Sigmoid colon (tissue), 7 donors: ENCODE measurements around the gene ARHGAP15. TPM values are rescaled to one million over a fixed set of nuclear protein-coding genes. Genes with fewer than 3 reads are reported as not detected.

ENCODE experiments used
- DNase-seq: peaks from one replicate; pipeline ENCODE4 v3.0.0-alpha.2; 2019
- H3K27ac ChIP-seq, 4 donors: fragments of 200-600 bp; sonication (generic); one replicate each; pipeline ENCODE4 v1.5.1; 2016 to 2019; ENCODE audit warnings: mild to moderate bottlenecking in 1 of 4
- H3K27me3 ChIP-seq, 3 donors: fragments of 200-600 bp; sonication (generic); one replicate each; pipeline ENCODE4 v1.5.1; 2019; ENCODE audit warnings: mild to moderate bottlenecking in 1 of 3
- H3K36me3 ChIP-seq, 4 donors: fragments of 200-600 bp; sonication (generic); one replicate each; pipeline ENCODE4 v1.5.1; 2016 to 2019
- H3K4me1 ChIP-seq, 4 donors: fragments of 200-600 bp; sonication (generic); one replicate each; pipeline ENCODE4 v1.5.1; 2017 to 2019
- H3K4me3 ChIP-seq, 4 donors: fragments of 200-600 bp; sonication (generic); one replicate each; pipeline ENCODE4 v1.5.1; 2017 to 2019; ENCODE audit warnings: mild to moderate bottlenecking in 2 of 4, moderate library complexity in 1 of 4
- H3K9me3 ChIP-seq, 4 donors: fragments of 200-600 bp in 3 of 4; sonication (generic) in 3 of 4; one replicate each; pipeline versions ENCODE4 v1.5.1 to v1.6.1; 2013 to 2019
- EP300 ChIP-seq, 4 donors: sonication (generic); formaldehyde crosslinking; IDR thresholded peaks; one replicate each; pipeline ENCODE4 v1.6.1; 2017; ENCODE audit warnings: antibody characterized with exemption in 4 of 4
- POLR2A ChIP-seq, 2 donors: fragments of 450-650 bp; IDR thresholded peaks; one replicate each; pipeline ENCODE4 v1.6.1; 2016; ENCODE audit warnings: antibody characterized with exemption in 2 of 2, mild to moderate bottlenecking in 2 of 2, moderate library complexity in 2 of 2
- POLR2AphosphoS5 ChIP-seq, 4 donors: sonication (generic); formaldehyde crosslinking; IDR thresholded peaks; one replicate each; pipeline ENCODE4 v1.6.1; 2017; ENCODE audit warnings: antibody characterized with exemption in 4 of 4
- WGBS, 2 donors: extraction: QIAGEN DNeasy Blood & Tissue Kit; methylation state at CpG; one replicate each; pipeline ENCODE4 v1.1.7; 2013; 5-methylcytosine and 5-hydroxymethylcytosine counted together
- intact Hi-C: fragments of 100-400 bp; cut with DNase I; formaldehyde crosslinking; loops from one replicate; pipeline ENCODE4 v1.15.1; 2023
- polyA plus RNA-seq, 3 donors: library from polyadenylated mRNA; stranded (reverse); fragments of 200-250 nt; gene quantifications; one replicate each; pipeline ENCODE4 v1.2.3, GENCODE V29; 2013
- total RNA-seq, 4 donors: library from RNA; depleted of rRNA; stranded (reverse); fragments of >200 nt; gene quantifications; one replicate each; pipeline ENCODE4 v1.1.0, GENCODE V29; 2016
- TF ChIP-seq, protein P1 (sequence below), 4 experiments: fragments of 450-650 bp in 3 of 4; fragments of 200-600 bp in 1 of 4; IDR thresholded peaks; one replicate each; pipeline ENCODE4 v1.5.1; 2016 to 2019; ENCODE audit warnings: antibody characterized with exemption in 4 of 4, mild to moderate bottlenecking in 3 of 4, moderate library complexity in 2 of 4
- donor health status: healthy with polysubstance abuse.
- donor health status: Bipolar disorder and iron deficiency.
- donor health status: healthy.

The ARHGAP15 gene
- total and polyA plus RNA-seq, 7 donors: 3.7 to 16.4 (median 6.0) TPM

DNA sequence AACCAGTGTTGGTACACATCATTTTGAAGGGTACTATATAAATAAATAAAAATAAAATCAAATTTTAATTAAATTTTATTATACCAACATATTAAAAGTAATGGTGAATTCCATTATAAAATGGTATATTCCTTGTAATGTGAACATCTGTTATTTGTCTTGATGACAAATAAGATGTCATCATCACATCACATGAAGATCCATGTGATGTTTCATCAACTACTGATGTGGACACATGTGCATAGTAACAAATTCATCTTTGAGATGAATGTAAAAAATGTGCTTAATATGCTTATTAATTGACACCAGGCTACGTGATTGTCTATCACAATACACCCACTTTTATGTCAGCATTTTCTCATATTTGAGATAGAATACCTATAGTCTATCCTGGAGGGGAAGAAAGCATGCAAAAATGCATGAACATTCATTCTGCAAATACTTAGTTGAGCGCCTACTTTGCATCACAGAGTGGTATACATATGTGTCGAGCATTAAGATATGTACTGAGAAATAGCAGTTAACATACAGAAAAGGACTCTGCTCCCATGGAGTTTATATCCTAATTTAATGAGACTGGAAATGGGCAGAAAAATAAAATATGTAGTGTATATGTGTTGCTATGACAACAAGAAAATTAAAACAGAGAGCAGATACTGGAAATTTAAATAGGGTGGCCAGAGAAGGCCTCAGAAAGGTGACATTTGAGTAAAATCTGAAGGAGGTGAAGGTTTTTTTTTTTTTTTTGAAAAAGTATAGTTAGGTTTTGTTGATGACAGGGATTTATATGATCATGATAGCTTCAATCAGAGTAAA lies 281.1 kb downstream of the ARHGAP15 start:
- TF ChIP-seq EP300 (IDR thresholded peaks at IDR 0.05): no peak
- TF ChIP-seq POLR2A (IDR thresholded peaks at IDR 0.05): no peak
- TF ChIP-seq, protein P1, sequence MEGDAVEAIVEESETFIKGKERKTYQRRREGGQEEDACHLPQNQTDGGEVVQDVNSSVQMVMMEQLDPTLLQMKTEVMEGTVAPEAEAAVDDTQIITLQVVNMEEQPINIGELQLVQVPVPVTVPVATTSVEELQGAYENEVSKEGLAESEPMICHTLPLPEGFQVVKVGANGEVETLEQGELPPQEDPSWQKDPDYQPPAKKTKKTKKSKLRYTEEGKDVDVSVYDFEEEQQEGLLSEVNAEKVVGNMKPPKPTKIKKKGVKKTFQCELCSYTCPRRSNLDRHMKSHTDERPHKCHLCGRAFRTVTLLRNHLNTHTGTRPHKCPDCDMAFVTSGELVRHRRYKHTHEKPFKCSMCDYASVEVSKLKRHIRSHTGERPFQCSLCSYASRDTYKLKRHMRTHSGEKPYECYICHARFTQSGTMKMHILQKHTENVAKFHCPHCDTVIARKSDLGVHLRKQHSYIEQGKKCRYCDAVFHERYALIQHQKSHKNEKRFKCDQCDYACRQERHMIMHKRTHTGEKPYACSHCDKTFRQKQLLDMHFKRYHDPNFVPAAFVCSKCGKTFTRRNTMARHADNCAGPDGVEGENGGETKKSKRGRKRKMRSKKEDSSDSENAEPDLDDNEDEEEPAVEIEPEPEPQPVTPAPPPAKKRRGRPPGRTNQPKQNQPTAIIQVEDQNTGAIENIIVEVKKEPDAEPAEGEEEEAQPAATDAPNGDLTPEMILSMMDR (IDR thresholded peaks at IDR 0.05): no peak
- TF ChIP-seq POLR2AphosphoS5 (IDR thresholded peaks at IDR 0.05): no peak
- Histone ChIP-seq H3K4me3 (no peak overlapping the region), H3K4me1 (no peaks in the 10 kb centered on the region), H3K36me3 (no peaks in the 10 kb centered on the region), H3K9me3 (no peaks in the 10 kb centered on the region), H3K27me3 (no peaks in the 10 kb centered on the region), H3K27ac (no peak overlapping the region)
- whole genome bisulfite sequencing, 2 donors: 82 to 90% methylated on average over 3 of the region's 3 CpGs
- intact Hi-C loops: no loop called here
- no peak for DNase-seq

DNA sequence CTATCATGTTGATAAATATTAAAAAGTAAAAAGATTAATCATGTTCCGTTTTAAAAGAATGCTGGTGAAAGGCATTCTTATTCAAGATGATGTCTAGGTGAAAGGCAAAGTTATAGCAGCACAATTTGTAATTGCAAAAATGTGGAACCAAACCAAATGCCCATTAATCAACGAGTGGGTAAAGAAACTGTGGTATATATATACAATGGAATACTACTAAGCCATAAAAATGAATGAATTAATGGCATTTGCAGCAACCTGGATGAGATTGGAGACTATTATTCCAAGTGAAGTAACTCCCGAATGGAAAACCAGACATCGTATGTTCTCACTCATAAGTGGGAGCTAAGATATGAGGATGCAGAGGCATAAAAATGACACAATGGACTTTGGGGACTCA lies 286.4 kb downstream of the ARHGAP15 start:
- intact Hi-C loops: no loop called here
- Histone ChIP-seq H3K27ac (no peak overlapping the region), H3K27me3 (no peaks in the 10 kb centered on the region), H3K36me3 (no peaks in the 10 kb centered on the region), H3K9me3 (no peaks in the 10 kb centered on the region), H3K4me1 (no peaks in the 10 kb centered on the region), H3K4me3 (no peak overlapping the region)
- no peak for DNase-seq
- TF ChIP-seq, protein P1 (IDR thresholded peaks at IDR 0.05): no peak
- no peak for TF ChIP-seq EP300 (IDR thresholded peaks at IDR 0.05)
- no peak for TF ChIP-seq POLR2A (IDR thresholded peaks at IDR 0.05)
- TF ChIP-seq POLR2AphosphoS5 (IDR thresholded peaks at IDR 0.05): no peak
- WGBS, 2 donors: 75 to 96% methylated on average over 4 of the region's 4 CpGs

DNA sequence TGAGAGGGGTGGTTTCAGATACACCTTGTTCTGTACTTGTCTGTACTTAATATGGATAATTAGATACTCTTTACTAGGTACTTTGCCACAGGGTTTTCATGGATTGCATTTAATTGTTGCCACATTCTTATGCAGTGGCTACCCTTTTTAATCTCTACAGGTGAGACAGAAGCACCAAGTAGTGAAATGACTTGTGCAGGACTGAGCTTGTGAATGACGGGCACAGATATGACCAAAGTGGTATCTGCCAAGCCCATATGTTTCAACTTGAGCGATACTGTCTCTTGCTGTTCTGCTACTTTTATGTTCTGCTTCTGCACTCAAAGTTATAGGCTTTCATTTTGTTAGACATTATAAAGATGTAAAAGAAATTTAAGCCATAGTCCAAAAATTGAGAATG lies 288.2 kb downstream of the ARHGAP15 start:
- no peak for DNase-seq
- intact Hi-C loops: no loop called here
- Histone ChIP-seq H3K36me3 (no peaks in the 10 kb centered on the region), H3K4me1 (no peaks in the 10 kb centered on the region), H3K27me3 (no peaks in the 10 kb centered on the region), H3K27ac (no peak overlapping the region), H3K4me3 (no peak overlapping the region), H3K9me3 (no peaks in the 10 kb centered on the region)
- 91 to 95% methylated on average over 2 of the region's 2 CpGs for WGBS, 2 donors
- TF ChIP-seq EP300 (IDR thresholded peaks at IDR 0.05): no peak
- TF ChIP-seq POLR2A (IDR thresholded peaks at IDR 0.05): no peak
- no peak for TF ChIP-seq POLR2AphosphoS5 (IDR thresholded peaks at IDR 0.05)
- TF ChIP-seq, protein P1 (IDR thresholded peaks at IDR 0.05): no peak

DNA sequence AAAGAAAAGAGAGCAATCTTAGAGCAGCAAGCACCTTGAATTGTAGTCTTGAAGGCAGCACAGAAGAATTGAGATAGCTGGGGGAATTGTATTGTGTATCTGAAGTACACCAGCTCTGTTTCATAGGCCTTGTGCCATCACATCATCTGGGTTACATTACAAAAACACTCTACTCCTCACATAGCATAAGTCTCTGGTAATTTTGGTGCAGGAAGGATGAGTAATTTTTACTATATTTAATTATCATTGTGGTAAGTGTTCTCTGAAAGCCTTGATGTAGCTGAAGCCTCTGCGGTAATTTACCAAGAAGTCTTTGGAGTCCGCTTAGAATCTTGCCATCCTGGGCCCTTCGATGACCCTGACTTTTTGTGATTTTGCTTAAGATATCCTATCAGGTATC lies 291.1 kb downstream of the ARHGAP15 start:
- Histone ChIP-seq H3K27ac (no peak overlapping the region), H3K4me1 (no peaks in the 10 kb centered on the region), H3K27me3 (no peaks in the 10 kb centered on the region), H3K9me3 (no peaks in the 10 kb centered on the region), H3K36me3 (no peaks in the 10 kb centered on the region), H3K4me3 (no peak overlapping the region)
- DNase-seq: no peak
- TF ChIP-seq POLR2A (IDR thresholded peaks at IDR 0.05) (no peak), EP300 (IDR thresholded peaks at IDR 0.05) (no peak), POLR2AphosphoS5 (IDR thresholded peaks at IDR 0.05) (no peak)
- TF ChIP-seq, protein P1 (IDR thresholded peaks at IDR 0.05): no peak
- 60 to 61% methylated on average over 3 of the region's 3 CpGs for WGBS, 2 donors
- intact Hi-C loops: no loop called here
